ENCODE measurements around the gene PKD1L1. TPM values are rescaled to one million over a fixed set of nuclear protein-coding genes. Genes with fewer than 3 reads are reported as not detected.

PKD1L1 gene
- total RNA-seq, 3 donors from 2014 or later (not counting 1 experiment from before 2014, with no cell fraction given), result 0.33 to 0.48 (median 0.38) TPM

DNA sequence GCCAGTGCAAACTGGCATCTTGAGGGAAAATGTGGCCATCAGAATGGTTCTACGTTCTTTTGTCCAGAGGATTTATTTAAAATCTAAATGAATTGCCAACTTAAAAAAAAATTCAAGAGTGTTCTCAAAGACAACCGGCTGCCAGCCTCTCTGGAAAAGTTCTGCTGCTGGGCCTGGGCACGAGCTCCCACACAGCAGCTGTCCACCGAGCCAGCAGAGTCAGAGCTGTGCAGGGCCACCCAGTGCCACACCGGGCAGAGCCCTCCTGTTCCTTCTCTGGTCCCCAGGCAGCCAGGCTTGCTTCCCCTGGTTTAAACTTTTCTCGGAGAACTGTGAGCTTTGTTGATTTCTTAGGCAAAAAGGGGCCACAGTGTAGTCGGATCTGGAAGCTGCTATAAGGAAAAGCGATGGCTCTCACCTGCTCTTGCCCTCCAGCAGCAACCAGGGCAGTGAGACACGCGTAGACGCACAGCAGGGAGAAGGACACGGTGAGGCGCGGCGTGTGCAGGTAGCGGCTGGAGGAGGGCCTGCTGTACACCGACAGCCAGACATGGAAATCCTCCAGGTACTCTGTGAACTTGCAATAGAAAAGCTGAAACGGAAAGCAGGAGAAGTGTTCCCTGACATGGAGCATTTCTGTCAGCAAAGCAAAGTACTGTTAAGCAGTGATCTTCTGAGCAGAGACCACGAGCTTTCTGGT is 111.6 kb downstream of the PKD1L1 start:
- Histone ChIP-seq H3K4me1 (ENCODE audit: control insufficient read depth, insufficient read depth, low read length) (peaks cover 20% of the 10 kb centered on the region), H3K4me3 (ENCODE audit: low read length) (no peak overlapping the region), H3K36me3 (ENCODE audit: control insufficient read depth, insufficient read depth, low read length) (no peaks in the 10 kb centered on the region), H3K27me3 (ENCODE audit: control insufficient read depth, insufficient read depth, low read length) (no peaks in the 10 kb centered on the region), H3K9me3 (ENCODE audit: control insufficient read depth, insufficient read depth, low read length) (no peaks in the 10 kb centered on the region), H3K27ac (ENCODE audit: low read length) (no peak overlapping the region)
- Mint-ChIP-seq H3K36me3 (no peaks in the 10 kb centered on the region), H3K4me1 (peaks cover 12 to 20% of the 10 kb centered on the region in 2 donors), H3K4me3 (no peak overlapping the region), H3K9me3 (no peaks in the 10 kb centered on the region), H3K27ac (no peak overlapping the region), H3K27me3 (ENCODE audit: low read depth in 2 of 2) (no peaks in the 10 kb centered on the region)
- no peak for DNase-seq
- no peak for ATAC-seq
- TF ChIP-seq, protein P1, sequence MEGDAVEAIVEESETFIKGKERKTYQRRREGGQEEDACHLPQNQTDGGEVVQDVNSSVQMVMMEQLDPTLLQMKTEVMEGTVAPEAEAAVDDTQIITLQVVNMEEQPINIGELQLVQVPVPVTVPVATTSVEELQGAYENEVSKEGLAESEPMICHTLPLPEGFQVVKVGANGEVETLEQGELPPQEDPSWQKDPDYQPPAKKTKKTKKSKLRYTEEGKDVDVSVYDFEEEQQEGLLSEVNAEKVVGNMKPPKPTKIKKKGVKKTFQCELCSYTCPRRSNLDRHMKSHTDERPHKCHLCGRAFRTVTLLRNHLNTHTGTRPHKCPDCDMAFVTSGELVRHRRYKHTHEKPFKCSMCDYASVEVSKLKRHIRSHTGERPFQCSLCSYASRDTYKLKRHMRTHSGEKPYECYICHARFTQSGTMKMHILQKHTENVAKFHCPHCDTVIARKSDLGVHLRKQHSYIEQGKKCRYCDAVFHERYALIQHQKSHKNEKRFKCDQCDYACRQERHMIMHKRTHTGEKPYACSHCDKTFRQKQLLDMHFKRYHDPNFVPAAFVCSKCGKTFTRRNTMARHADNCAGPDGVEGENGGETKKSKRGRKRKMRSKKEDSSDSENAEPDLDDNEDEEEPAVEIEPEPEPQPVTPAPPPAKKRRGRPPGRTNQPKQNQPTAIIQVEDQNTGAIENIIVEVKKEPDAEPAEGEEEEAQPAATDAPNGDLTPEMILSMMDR (IDR thresholded peaks at IDR 0.05), result no peak
- WGBS (ENCODE audit: insufficient coverage), result 90% methylated on average over 19 of the region's 19 CpGs
- intact Hi-C loops (cut with micrococcal nuclease), result no loop called here

- H3K27ac Mint-ChIP-seq, result no peak overlapping the region
- intact Hi-C loops (cut with micrococcal nuclease), result no loop called here
These were observed 112.2 kb downstream of the PKD1L1 start for GRCh38 chr7:47836080-47836479.

GRCh38 chr7:47833211-47833610 is 115.1 kb downstream of the PKD1L1 start:
- Histone ChIP-seq H3K9me3 (ENCODE audit: control insufficient read depth, insufficient read depth, low read length) (no peaks in the 10 kb centered on the region), H3K27me3 (ENCODE audit: control insufficient read depth, insufficient read depth, low read length) (no peaks in the 10 kb centered on the region), H3K36me3 (ENCODE audit: control insufficient read depth, insufficient read depth, low read length) (no peaks in the 10 kb centered on the region), H3K4me1 (ENCODE audit: control insufficient read depth, insufficient read depth, low read length) (peaks cover 20% of the 10 kb centered on the region), H3K27ac (ENCODE audit: low read length) (no peak overlapping the region), H3K4me3 (ENCODE audit: low read length) (no peak overlapping the region)
- ATAC-seq (peak in 1 of 3 donors; percentile 62), DNase-seq (no peak)
- 24% methylated on average over 8 of the region's 8 CpGs for WGBS (ENCODE audit: insufficient coverage)
- Mint-ChIP-seq H3K4me1 (peaks cover 12 to 20% of the 10 kb centered on the region in 2 donors), H3K27ac (peak overlapping the region in 1 of 2 donors; percentile 54), H3K4me3 (no peak overlapping the region), H3K36me3 (no peaks in the 10 kb centered on the region), H3K9me3 (no peaks in the 10 kb centered on the region), H3K27me3 (ENCODE audit: low read depth in 2 of 2) (peaks cover 0 to under 1% of the 10 kb centered on the region in 2 donors)
- TF ChIP-seq, protein P1 (IDR thresholded peaks at IDR 0.05), result no peak
- intact Hi-C loops (cut with micrococcal nuclease), result no loop called here

More at GRCh38 chr7:47836080-47836479, 112.2 kb downstream of the PKD1L1 start:
- no peak overlapping the region for H3K27ac ChIP-seq (ENCODE audit: low read length)
- H3K9me3 Mint-ChIP-seq, result no peaks in the 10 kb centered on the region
- no peaks in the 10 kb centered on the region for H3K36me3 ChIP-seq (ENCODE audit: control insufficient read depth, insufficient read depth, low read length)
- no peak for DNase-seq
- no peak overlapping the region for H3K4me3 Mint-ChIP-seq
- TF ChIP-seq, protein P1 (IDR thresholded peaks at IDR 0.05), result no peak
- H3K4me1 Mint-ChIP-seq, result peaks cover 12 to 20% of the 10 kb centered on the region in 2 donors
- peaks cover 20% of the 10 kb centered on the region for H3K4me1 ChIP-seq (ENCODE audit: control insufficient read depth, insufficient read depth, low read length)
- no peaks in the 10 kb centered on the region for H3K9me3 ChIP-seq (ENCODE audit: control insufficient read depth, insufficient read depth, low read length)
- H3K36me3 Mint-ChIP-seq, result no peaks in the 10 kb centered on the region
- no peak overlapping the region for H3K4me3 ChIP-seq (ENCODE audit: low read length)
- 92% methylated on average over 11 of the region's 11 CpGs for WGBS (ENCODE audit: insufficient coverage)
- H3K27me3 Mint-ChIP-seq (ENCODE audit: low read depth in 2 of 2), result no peaks in the 10 kb centered on the region
- H3K27me3 ChIP-seq (ENCODE audit: control insufficient read depth, insufficient read depth, low read length), result no peaks in the 10 kb centered on the region
- no peak for ATAC-seq
